ENCODE results near the gene ITPR1.

GRCh38 chr3:4717363-4717740, 224.2 kb downstream of the ITPR1 start:
- TF ChIP-seq REST (IDR thresholded peaks at IDR 0.05; ENCODE audit: insufficient read depth in 1 of 2, low read depth in 2 of 2, low read length in 2 of 2) = no peak
- TF ChIP-seq POLR2AphosphoS5 (IDR thresholded peaks at IDR 0.05; ENCODE audit: low read depth, low read length) = no peak

Measured in PFSK-1 (cell line).